ENCODE measurements around the gene C10orf143. TPM values are rescaled to one million over a fixed set of nuclear protein-coding genes. Genes with fewer than 3 reads are reported as not detected.
"Not testable (repeated sequence)": the region's sequence is repeated elsewhere in the genome, so short reads cannot be mapped to it uniquely, and the experiment has no call there.

The C10orf143 gene
- total and polyA plus RNA-seq, 4 donors, result 3.0 to 9.0 (median 4.8) TPM

DNA sequence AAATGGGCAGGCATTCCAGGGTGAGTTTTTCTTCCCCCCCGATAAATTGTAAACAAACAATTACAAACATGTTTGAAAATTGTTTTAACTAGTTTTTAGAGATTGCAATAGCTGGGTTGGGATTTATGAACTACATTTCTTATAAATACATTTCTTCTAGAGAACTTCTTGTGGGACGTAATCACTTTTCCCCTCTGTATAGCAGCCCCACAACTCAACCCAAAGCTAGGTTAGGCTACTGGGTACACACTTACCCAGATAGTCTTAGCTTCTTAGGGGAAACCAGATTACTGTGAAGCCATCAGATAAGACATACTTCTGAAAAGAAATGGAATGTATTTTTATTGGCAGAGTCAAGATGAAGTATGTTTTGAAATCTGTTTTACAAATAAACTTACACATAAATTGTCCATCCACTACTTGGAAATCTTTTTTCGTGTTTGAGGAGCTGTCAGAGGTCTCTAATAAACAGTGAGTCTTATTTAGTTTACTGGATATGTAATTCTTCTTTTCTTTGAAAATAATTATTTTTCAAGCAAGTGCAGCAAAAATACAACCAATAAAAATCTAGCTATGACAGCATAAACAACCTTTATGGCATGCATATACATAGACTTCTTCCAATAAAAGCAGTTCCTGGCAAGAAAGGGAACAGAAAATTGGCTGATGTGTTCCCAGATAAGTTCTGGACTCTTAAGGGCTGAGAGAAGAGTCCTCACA, 17.6 kb upstream of the C10orf143 start:
- Histone ChIP-seq H3K36me3 (ENCODE audit: control insufficient read depth in 4 of 4, insufficient read depth in 4 of 4, low read length in 4 of 4) (no peaks in the 10 kb centered on the region), H3K9me3 (ENCODE audit: control insufficient read depth in 4 of 4, insufficient read depth in 3 of 4, low read length in 3 of 4) (no peaks in the 10 kb centered on the region), H3K4me1 (ENCODE audit: control insufficient read depth in 5 of 5, insufficient read depth in 5 of 5, low read length in 5 of 5) (peaks cover 0 to 5% (median 0%) of the 10 kb centered on the region in 5 donors), H3K27ac (ENCODE audit: low read depth in 1 of 2, low read length in 1 of 2) (no peak overlapping the region), H3K27me3 (ENCODE audit: control insufficient read depth in 3 of 3, insufficient read depth in 3 of 3, low read length in 2 of 3) (peaks cover 0 to 12% (median 0%) of the 10 kb centered on the region in 3 donors), H3K9ac (ENCODE audit: insufficient read depth in 1 of 2, low read length in 2 of 2) (no peak overlapping the region), H3K4me3 (no peak overlapping the region)
- 38 to 42% methylated on average over 3 of the region's 3 CpGs for WGBS, 2 donors
- ATAC-seq (ENCODE audit: insufficient read depth, low FRiP score) (no peak), DNase-seq (no peak)
- no peak for TF ChIP-seq CTCF (IDR thresholded peaks at IDR 0.05; ENCODE audit: control extremely low read depth, extremely low read depth)

DNA sequence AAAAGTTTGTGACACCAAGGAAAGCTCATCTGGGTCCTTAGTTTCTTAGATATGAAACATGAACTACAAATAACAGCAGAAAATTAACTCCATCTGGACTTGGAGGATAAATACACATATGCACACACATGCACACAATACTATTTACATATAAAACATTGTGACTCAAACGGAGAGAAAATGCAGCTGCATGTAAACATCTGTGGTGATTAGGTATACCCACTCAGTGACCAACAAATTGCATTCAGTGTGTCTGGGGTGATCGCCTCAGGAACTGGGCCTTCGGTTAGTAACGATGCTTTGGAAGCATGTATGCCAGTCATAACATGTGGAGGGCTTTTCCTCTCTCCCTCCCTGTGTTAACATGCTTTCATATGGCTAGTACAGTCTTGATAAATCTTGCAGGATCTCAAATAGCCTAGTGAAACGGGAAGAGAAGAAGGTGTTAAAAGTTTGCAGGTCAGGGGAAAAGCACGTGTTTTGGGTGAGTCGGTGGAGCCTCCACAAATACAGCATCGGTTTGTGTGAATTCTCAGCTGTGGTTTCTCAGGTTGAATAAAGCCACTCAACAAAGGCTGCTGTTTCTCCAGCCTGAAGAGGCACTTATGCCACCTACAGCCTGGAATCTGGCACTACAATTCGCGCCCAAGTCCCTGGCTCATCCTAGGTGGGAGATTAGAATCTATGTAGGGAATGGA, 16.9 kb upstream of the C10orf143 start:
- ATAC-seq (ENCODE audit: insufficient read depth, low FRiP score), result peak; percentile 75

DNA sequence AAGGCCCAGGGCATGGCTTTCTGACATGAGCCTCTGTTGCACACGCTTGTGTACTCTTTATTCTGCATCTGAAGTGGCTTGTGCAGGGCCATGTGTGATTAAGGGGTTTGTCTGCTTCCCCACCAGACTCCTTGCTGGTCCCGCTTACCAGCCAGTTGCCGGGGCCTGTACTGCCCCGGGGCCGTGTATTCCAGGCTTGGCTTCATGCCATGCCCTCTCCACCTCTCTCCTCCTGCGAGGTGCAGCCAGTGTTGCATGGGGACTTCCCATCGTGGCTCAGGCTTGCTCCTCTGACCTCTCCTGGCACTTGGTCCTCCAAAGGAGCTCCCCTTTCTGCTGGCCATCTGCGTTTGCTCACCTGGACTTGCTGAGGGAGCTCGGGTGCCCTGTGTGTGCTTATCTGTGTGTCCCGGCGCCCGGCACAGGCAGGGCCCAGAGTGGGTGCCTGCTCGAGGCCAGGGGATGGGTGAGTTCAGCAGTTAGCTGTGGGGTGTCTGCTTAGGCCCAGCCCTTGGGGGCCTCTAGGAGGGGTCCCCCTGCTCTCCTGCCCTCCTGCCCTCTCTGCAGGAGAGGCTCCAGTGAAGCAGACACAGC, 11.0 kb upstream of the C10orf143 start:
- no peak for ATAC-seq (ENCODE audit: insufficient read depth, low FRiP score)
- Histone ChIP-seq H3K36me3 (ENCODE audit: control insufficient read depth in 4 of 4, insufficient read depth in 4 of 4, low read length in 4 of 4) (no peaks in the 10 kb centered on the region), H3K9me3 (ENCODE audit: control insufficient read depth in 4 of 4, insufficient read depth in 3 of 4, low read length in 3 of 4) (no peaks in the 10 kb centered on the region)

More for the DNA sequence above, 16.9 kb upstream of the C10orf143 start:
- WGBS, 2 donors, result 10 to 15% methylated on average over 10 of the region's 10 CpGs
- no peaks in the 10 kb centered on the region for H3K9me3 ChIP-seq (ENCODE audit: control insufficient read depth in 4 of 4, insufficient read depth in 3 of 4, low read length in 3 of 4)
- H3K27ac ChIP-seq (ENCODE audit: low read depth in 1 of 2, low read length in 1 of 2), result no peak overlapping the region
- no peak overlapping the region for H3K4me3 ChIP-seq
- peak; percentile 74 to 84 (median 77) for DNase-seq
- peaks cover 0 to 12% (median 0%) of the 10 kb centered on the region in 3 donors for H3K27me3 ChIP-seq (ENCODE audit: control insufficient read depth in 3 of 3, insufficient read depth in 3 of 3, low read length in 2 of 3)
- TF ChIP-seq CTCF (IDR thresholded peaks at IDR 0.05; ENCODE audit: control extremely low read depth, extremely low read depth), result peak; percentile 67
- H3K9ac ChIP-seq (ENCODE audit: insufficient read depth in 1 of 2, low read length in 2 of 2), result no peak overlapping the region
- no peaks in the 10 kb centered on the region for H3K36me3 ChIP-seq (ENCODE audit: control insufficient read depth in 4 of 4, insufficient read depth in 4 of 4, low read length in 4 of 4)
- peaks cover 0 to 5% (median 0%) of the 10 kb centered on the region in 5 donors for H3K4me1 ChIP-seq (ENCODE audit: control insufficient read depth in 5 of 5, insufficient read depth in 5 of 5, low read length in 5 of 5)

GRCh38 chr10:130117535-130117934, 6.9 kb upstream of the C10orf143 start:
- not testable (repeated sequence) for H3K4me3 ChIP-seq; H3K9me3 ChIP-seq (ENCODE audit: control insufficient read depth in 4 of 4, insufficient read depth in 3 of 4, low read length in 3 of 4); H3K4me1 ChIP-seq (ENCODE audit: control insufficient read depth in 5 of 5, insufficient read depth in 5 of 5, low read length in 5 of 5); H3K27ac ChIP-seq (ENCODE audit: low read depth in 1 of 2, low read length in 1 of 2); H3K27me3 ChIP-seq (ENCODE audit: control insufficient read depth in 3 of 3, insufficient read depth in 3 of 3, low read length in 2 of 3); DNase-seq; ATAC-seq (ENCODE audit: insufficient read depth, low FRiP score); H3K9ac ChIP-seq (ENCODE audit: insufficient read depth in 1 of 2, low read length in 2 of 2); H3K36me3 ChIP-seq (ENCODE audit: control insufficient read depth in 4 of 4, insufficient read depth in 4 of 4, low read length in 4 of 4)
- WGBS, 2 donors, result 55 to 67% methylated on average over 6 of the region's 6 CpGs

More for the DNA sequence above, 11.0 kb upstream of the C10orf143 start:
- no peak overlapping the region for H3K9ac ChIP-seq (ENCODE audit: insufficient read depth in 1 of 2, low read length in 2 of 2)
- no peak overlapping the region for H3K27ac ChIP-seq (ENCODE audit: low read depth in 1 of 2, low read length in 1 of 2)
- H3K4me1 ChIP-seq (ENCODE audit: control insufficient read depth in 5 of 5, insufficient read depth in 5 of 5, low read length in 5 of 5), result no peaks in the 10 kb centered on the region
- H3K4me3 ChIP-seq, result no peak overlapping the region
- DNase-seq, result peak in 1 of 3 donors; percentile 17
- no peaks in the 10 kb centered on the region for H3K27me3 ChIP-seq (ENCODE audit: control insufficient read depth in 3 of 3, insufficient read depth in 3 of 3, low read length in 2 of 3)
- no peak for TF ChIP-seq CTCF (IDR thresholded peaks at IDR 0.05; ENCODE audit: control extremely low read depth, extremely low read depth)
- 52 to 74% methylated on average over 13 of the region's 13 CpGs for WGBS, 2 donors

GRCh38 chr10:130116942-130117341, 6.3 kb upstream of the C10orf143 start:
- 95 to 99% methylated on average over 4 of the region's 4 CpGs for WGBS, 2 donors
- not testable (repeated sequence) for H3K9me3 ChIP-seq (ENCODE audit: control insufficient read depth in 4 of 4, insufficient read depth in 3 of 4, low read length in 3 of 4); H3K9ac ChIP-seq (ENCODE audit: insufficient read depth in 1 of 2, low read length in 2 of 2); H3K36me3 ChIP-seq (ENCODE audit: control insufficient read depth in 4 of 4, insufficient read depth in 4 of 4, low read length in 4 of 4); ATAC-seq (ENCODE audit: insufficient read depth, low FRiP score); H3K4me3 ChIP-seq; H3K4me1 ChIP-seq (ENCODE audit: control insufficient read depth in 5 of 5, insufficient read depth in 5 of 5, low read length in 5 of 5); DNase-seq; H3K27me3 ChIP-seq (ENCODE audit: control insufficient read depth in 3 of 3, insufficient read depth in 3 of 3, low read length in 2 of 3); H3K27ac ChIP-seq (ENCODE audit: low read depth in 1 of 2, low read length in 1 of 2)
